Liver (tissue), 9 donors: Measurements from ENCODE around the gene RORC. TPM values are rescaled to one million over a fixed set of nuclear protein-coding genes. Genes with fewer than 3 reads are reported as not detected.
"Not testable (repeated sequence)": the region's sequence is repeated elsewhere in the genome, so short reads cannot be mapped to it uniquely, and the experiment has no call there.

Experiments used
- DNase-seq: peaks from one replicate; pipeline ENCODE4 v3.0.0-alpha.2; 2017; ENCODE audit warnings: low spot score
- H3K27ac ChIP-seq, 2 donors: one replicate each; pipeline ENCODE4 v1.7.0; 2013; ENCODE audit warnings: inconsistent platforms in 2 of 2, low read length in 2 of 2, control low read depth in 1 of 2, low read depth in 1 of 2, mild to moderate bottlenecking in 1 of 2
- H3K27me3 ChIP-seq, 4 donors: one replicate each; pipeline versions ENCODE4 v1.6.1 to v1.7.0; 2013; ENCODE audit warnings: low read length in 3 of 4, inconsistent platforms in 1 of 4, mild to moderate bottlenecking in 1 of 4, moderate library complexity in 1 of 4; ENCODE audit not compliant: control insufficient read depth in 4 of 4, insufficient read depth in 4 of 4
- H3K36me3 ChIP-seq, 4 donors: one replicate each; pipeline versions ENCODE4 v1.6.1 to v1.7.0; 2013; ENCODE audit warnings: low read length in 3 of 4, mild to moderate bottlenecking in 3 of 4, low read depth in 1 of 4, moderate library complexity in 1 of 4; ENCODE audit not compliant: control insufficient read depth in 4 of 4, insufficient read depth in 3 of 4
- H3K4me1 ChIP-seq, 4 donors: one replicate each; pipeline versions ENCODE4 v1.6.1 to v1.7.0; 2013; ENCODE audit warnings: low read length in 3 of 4, mild to moderate bottlenecking in 3 of 4, moderate library complexity in 1 of 4; ENCODE audit not compliant: control insufficient read depth in 4 of 4, insufficient read depth in 4 of 4
- H3K4me3 ChIP-seq, 3 donors: one replicate each; pipeline versions ENCODE4 v1.6.1 to v1.7.0; 2013; ENCODE audit warnings: low read length in 3 of 3, control low read depth in 1 of 3, low read depth in 1 of 3, mild to moderate bottlenecking in 1 of 3
- H3K9ac ChIP-seq, 2 donors: one replicate each; pipeline ENCODE4 v1.7.0; 2013; ENCODE audit warnings: low read length in 2 of 2, mild to moderate bottlenecking in 2 of 2, moderate library complexity in 2 of 2, control low read depth in 1 of 2, low read depth in 1 of 2
- H3K9me3 ChIP-seq, 4 donors: one replicate each; pipeline versions ENCODE4 v1.6.1 to v1.7.0; 2013; ENCODE audit warnings: low read length in 3 of 4; ENCODE audit not compliant: control insufficient read depth in 4 of 4
- ATF3 ChIP-seq: IDR thresholded peaks from 2 replicates; pipeline ENCODE4 v1.6.1; 2016; ENCODE audit warnings: antibody characterized with exemption
- CTCF ChIP-seq: fragments of 150-350 bp; IDR thresholded peaks from 2 replicates; pipeline ENCODE4 v1.5.1; 2017; ENCODE audit warnings: improper control_type of control experiment, low read depth, low read length; ENCODE audit not compliant: missing input control
- EGR1 ChIP-seq, 2 donors: IDR thresholded peaks; 2 replicates each; pipeline ENCODE4 v1.6.1; 2016 to 2018; ENCODE audit warnings: antibody characterized with exemption in 2 of 2, low read depth in 2 of 2
- FOXA1 ChIP-seq: IDR thresholded peaks from 2 replicates; pipeline ENCODE4 v1.6.1; 2016; ENCODE audit warnings: antibody characterized with exemption
- FOXA2 ChIP-seq: IDR thresholded peaks from 2 replicates; pipeline ENCODE4 v1.6.1; 2016; ENCODE audit warnings: antibody characterized with exemption
- GABPA ChIP-seq, 2 donors: IDR thresholded peaks in 1 of 2; conservative IDR thresholded peaks in 1 of 2; 2 replicates each; pipeline ENCODE4 v1.6.1; 2016; ENCODE audit warnings: antibody characterized with exemption in 2 of 2, mild to moderate bottlenecking in 1 of 2, moderate library complexity in 1 of 2
- JUND ChIP-seq, 2 donors: IDR thresholded peaks; 2 replicates each; pipeline ENCODE4 v1.6.1; 2016; ENCODE audit warnings: antibody characterized with exemption in 2 of 2
- MAX ChIP-seq: IDR thresholded peaks from 2 replicates; pipeline ENCODE4 v1.6.1; 2016; ENCODE audit warnings: antibody characterized with exemption
- NR2F2 ChIP-seq: IDR thresholded peaks from 2 replicates; pipeline ENCODE4 v1.6.1; 2016; ENCODE audit warnings: antibody characterized with exemption
- RAD21 ChIP-seq, 2 donors: IDR thresholded peaks; 2 replicates each; pipeline ENCODE4 v1.6.1; 2016; ENCODE audit warnings: antibody characterized with exemption in 2 of 2, mild to moderate bottlenecking in 2 of 2
- REST ChIP-seq: IDR thresholded peaks from 2 replicates; pipeline ENCODE4 v1.6.1; 2016; ENCODE audit warnings: antibody characterized with exemption, mild to moderate bottlenecking
- SP1 ChIP-seq: IDR thresholded peaks from 2 replicates; pipeline ENCODE4 v1.6.1; 2018; ENCODE audit warnings: antibody characterized with exemption, mild to moderate bottlenecking
- TAF1 ChIP-seq: conservative IDR thresholded peaks from 2 replicates; pipeline ENCODE4 v1.6.1; 2016; ENCODE audit warnings: antibody characterized with exemption, mild to moderate bottlenecking
- YY1 ChIP-seq: IDR thresholded peaks from 2 replicates; pipeline ENCODE4 v1.6.1; 2016; ENCODE audit warnings: antibody characterized with exemption, mild to moderate bottlenecking
- ZBTB33 ChIP-seq: IDR thresholded peaks from 2 replicates; pipeline ENCODE4 v1.6.1; 2016; ENCODE audit warnings: antibody characterized with exemption
- WGBS: extraction: QIAGEN DNeasy Blood & Tissue Kit; methylation state at CpG from one replicate; pipeline ENCODE4 v1.1.7; 2013; 5-methylcytosine and 5-hydroxymethylcytosine counted together
- polyA plus RNA-seq, 2 donors: library from polyadenylated mRNA; stranded (reverse) in 1 of 2; unstranded in 1 of 2; fragments of 200-250 nt in 1 of 2; fragments of >200 nt in 1 of 2; fragmentation: Nextera tagmentation in 1 of 2; extraction: Ambion mirVana in 1 of 2; gene quantifications; one replicate each; pipeline versions ENCODE4 v1.2.1 to v1.2.3, GENCODE V29; 2013 to 2015
- total RNA-seq, 2 donors: library from RNA; depleted of rRNA; stranded (reverse); fragments of >200 nt; gene quantifications; one replicate each; pipeline ENCODE4 v1.2.3, GENCODE V29; 2014
- donor health status: healthy.
- donor health status: healthy.
- donor health status: healthy.
- donor health status: healthy.
- donor health status: healthy.

RORC gene
- total and polyA plus RNA-seq, 4 donors: 2.9 to 59.2 (median 13.0) TPM

- Histone ChIP-seq H3K4me3 (no peak overlapping the region), H3K27me3 (no peaks in the 10 kb centered on the region), H3K9ac (no peak overlapping the region), H3K4me1 (no peaks in the 10 kb centered on the region), H3K27ac (no peak overlapping the region), H3K36me3 (peaks cover 0 to 11% (median 5%) of the 10 kb centered on the region in 4 donors), H3K9me3 (no peaks in the 10 kb centered on the region)
- DNase-seq: no peak
- no peak for TF ChIP-seq TAF1
- TF ChIP-seq ATF3: no peak
- TF ChIP-seq NR2F2: no peak
- TF ChIP-seq YY1: no peak
- no peak for TF ChIP-seq GABPA (IDR thresholded peaks at IDR 0.05 in 1 of 2, conservative IDR thresholded peaks at IDR 0.05 in 1 of 2)
- TF ChIP-seq RAD21 (IDR thresholded peaks at IDR 0.05): no peak
- WGBS: 96% methylated on average over 1 of the region's 1 CpG
Observed at GRCh38 chr1:151875419-151876097, 44.0 kb upstream of the RORC start.

- H3K9ac ChIP-seq, H3K4me3 ChIP-seq, H3K9me3 ChIP-seq, H3K4me1 ChIP-seq, DNase-seq, H3K27ac ChIP-seq, H3K27me3 ChIP-seq: not testable (repeated sequence)
- H3K36me3 ChIP-seq: peaks cover 0 to 11% (median 4%) of the 10 kb centered on the region in 4 donors
- 84% methylated on average over 9 of the region's 9 CpGs for WGBS
Observed at GRCh38 chr1:151872776-151873175, 41.2 kb upstream of the RORC start.

- TF ChIP-seq SP1: no peak
- no peak for TF ChIP-seq JUND (IDR thresholded peaks at IDR 0.05)
- no peak for TF ChIP-seq EGR1 (IDR thresholded peaks at IDR 0.05; ENCODE audit: low read depth in 2 of 2)
- TF ChIP-seq ZBTB33: no peak
- no peak for TF ChIP-seq YY1
- TF ChIP-seq NR2F2: no peak
- no peak for TF ChIP-seq CTCF
- TF ChIP-seq TAF1: no peak
- TF ChIP-seq REST: no peak
- TF ChIP-seq ATF3: no peak
- TF ChIP-seq FOXA2: no peak
- no peak for TF ChIP-seq MAX
- no peak for TF ChIP-seq FOXA1
- no peak for DNase-seq
Observed at GRCh38 chr1:151871284-151872030, 39.9 kb upstream of the RORC start.

More at GRCh38 chr1:151871284-151872030, 39.9 kb upstream of the RORC start:
- no peak overlapping the region for H3K4me3 ChIP-seq
- no peaks in the 10 kb centered on the region for H3K4me1 ChIP-seq
- no peak overlapping the region for H3K9ac ChIP-seq
- WGBS: 68% methylated on average over 5 of the region's 5 CpGs
- no peaks in the 10 kb centered on the region for H3K9me3 ChIP-seq
- peaks cover 0 to 11% (median 4%) of the 10 kb centered on the region in 4 donors for H3K36me3 ChIP-seq
- H3K27ac ChIP-seq: no peak overlapping the region
- no peaks in the 10 kb centered on the region for H3K27me3 ChIP-seq
